ENCODE measurements around the gene ANKS1B. TPM values are rescaled to one million over a fixed set of nuclear protein-coding genes. Genes with fewer than 3 reads are reported as not detected.

ANKS1B gene
- total and polyA plus RNA-seq, 2 of the 4 experiments (the other 2 are of a cell fraction): 0.17 to 0.18 TPM

GRCh38 chr12:99620159-99620479 is 364.6 kb downstream of the ANKS1B start:
- no peak overlapping the region for H3K27ac ChIP-seq (ENCODE audit: insufficient read depth, low read length)
- H3K9me3 ChIP-seq (ENCODE audit: control insufficient read depth, insufficient read depth, low read length): peaks cover 16% of the 10 kb centered on the region
- no peak for TF ChIP-seq MXI1 (IDR thresholded peaks at IDR 0.05; ENCODE audit: borderline replicate concordance, low read depth, low read length)
- TF ChIP-seq MAZ (IDR thresholded peaks at IDR 0.05; ENCODE audit: borderline replicate concordance, low read depth, low read length): no peak
- TF ChIP-seq FOS (IDR thresholded peaks at IDR 0.05; ENCODE audit: low read depth, low read length): no peak
- TF ChIP-seq CTCF (conservative IDR thresholded peaks at IDR 0.05; ENCODE audit: low read depth, low read length): no peak
- TF ChIP-seq RAD21 (IDR thresholded peaks at IDR 0.05; ENCODE audit: low read length): no peak
- TF ChIP-seq POLR2A (IDR thresholded peaks at IDR 0.05; ENCODE audit: low read depth, low read length): no peak
- no peak for TF ChIP-seq CHD1 (IDR thresholded peaks at IDR 0.05; ENCODE audit: low read depth, low read length)
- TF ChIP-seq ELK1 (IDR thresholded peaks at IDR 0.05; ENCODE audit: borderline replicate concordance, low read depth, low read length): no peak
- TF ChIP-seq RCOR1 (IDR thresholded peaks at IDR 0.05; ENCODE audit: insufficient replicate concordance, low read length): no peak
- TF ChIP-seq BHLHE40 (IDR thresholded peaks at IDR 0.05; ENCODE audit: low read depth, low read length): no peak
- TF ChIP-seq CEBPB (IDR thresholded peaks at IDR 0.05; ENCODE audit: low read depth, low read length): no peak
- no peak for TF ChIP-seq MAFK (IDR thresholded peaks at IDR 0.05; ENCODE audit: low read depth, low read length)
- H2BK120ac ChIP-seq (ENCODE audit: low read depth, low read length): no peak overlapping the region
- H3K18ac ChIP-seq (ENCODE audit: low read depth, low read length): no peak overlapping the region
- H2BK20ac ChIP-seq (ENCODE audit: low read depth, low read length): no peak overlapping the region
- H4K5ac ChIP-seq (ENCODE audit: low read depth, low read length): no peak overlapping the region
- H2BK15ac ChIP-seq (ENCODE audit: low read depth, low read length): no peak overlapping the region
- H4K91ac ChIP-seq (ENCODE audit: insufficient read depth, low read depth, low read length): no peak overlapping the region
- H3K27me3 ChIP-seq (ENCODE audit: control insufficient read depth, insufficient read depth, low read length): no peaks in the 10 kb centered on the region
- no peaks in the 10 kb centered on the region for H4K20me1 ChIP-seq (ENCODE audit: insufficient read depth, low read length)
- DNase-seq: no peak
- H3K9me1 ChIP-seq (ENCODE audit: insufficient read depth, low read length): no peaks in the 10 kb centered on the region
- H3K56ac ChIP-seq (ENCODE audit: extremely low read depth, insufficient read depth, low read length): no peak overlapping the region
- intact Hi-C loops (cut with micrococcal nuclease): no loop called here
- no peak overlapping the region for H3K4ac ChIP-seq (ENCODE audit: low read depth, low read length)
- no TSS peak for BruUV-seq (replicated peaks)
- dilution Hi-C loops (cut with HindIII; ENCODE audit: low sequenced_read_pairs, unreplicated experiment): no loop called here
- H3K23ac ChIP-seq (ENCODE audit: low read depth, low read length): no peak overlapping the region
- H3K4me3 ChIP-seq (ENCODE audit: insufficient read depth, low read depth, low read length): no peak overlapping the region
- H3K36me3 ChIP-seq (ENCODE audit: control insufficient read depth, insufficient read depth, low read length): no peaks in the 10 kb centered on the region
- in situ Hi-C loops (cut with MboI; ENCODE audit: low sequenced_read_pairs): no loop called here
- H3K4me2 ChIP-seq (ENCODE audit: low read depth, low read length): no peak overlapping the region
- H3K4me1 ChIP-seq (ENCODE audit: control insufficient read depth, insufficient read depth, low read length): no peaks in the 10 kb centered on the region
- H2AK9ac ChIP-seq (replicated peaks; ENCODE audit: low read depth, low read length, poor library complexity): no peak overlapping the region
- H2AK5ac ChIP-seq (ENCODE audit: low read depth, low read length): no peak overlapping the region
- H4K8ac ChIP-seq (ENCODE audit: low read depth in 2 of 2, low read length in 2 of 2): no peak overlapping the region
- no peak overlapping the region for H2AFZ ChIP-seq (replicated peaks; ENCODE audit: low read length, poor library complexity)
- no peaks in the 10 kb centered on the region for H3K79me1 ChIP-seq (ENCODE audit: low read depth in 1 of 2, low read length in 2 of 2)
- H2BK5ac ChIP-seq (ENCODE audit: low read depth, low read length, poor library complexity, severe bottlenecking): no peak overlapping the region
- H3K9ac ChIP-seq (ENCODE audit: low read depth, low read length): no peak overlapping the region
- no peak overlapping the region for H3K14ac ChIP-seq (replicated peaks; ENCODE audit: low read depth, low read length)
- no peak for ATAC-seq (ENCODE audit: low read depth)
- POLR2A ChIA-PET (ENCODE audit: unreplicated experiment): no interaction called here
- CTCF ChIA-PET: interaction anchor here (0.9 to 1.2 kb wide), 3 partner anchors 17 to 586 kb away, joined by 3 to 4 read pairs (median 3); no protein-coding TSS in a partner anchor

Data from IMR-90 (cell line).